CD1c-positive myeloid dendritic cell (primary cell): ENCODE data around the gene MRPS24.
"Not testable (repeated sequence)": the region's sequence is repeated elsewhere in the genome, so short reads cannot be mapped to it uniquely, and the experiment has no call there.

Experiments
- DNase-seq: peaks from one replicate; pipeline ENCODE4 v3.0.0-alpha.2; 2016; ENCODE audit errors: extremely low spot score

Gene MRPS24

DNA sequence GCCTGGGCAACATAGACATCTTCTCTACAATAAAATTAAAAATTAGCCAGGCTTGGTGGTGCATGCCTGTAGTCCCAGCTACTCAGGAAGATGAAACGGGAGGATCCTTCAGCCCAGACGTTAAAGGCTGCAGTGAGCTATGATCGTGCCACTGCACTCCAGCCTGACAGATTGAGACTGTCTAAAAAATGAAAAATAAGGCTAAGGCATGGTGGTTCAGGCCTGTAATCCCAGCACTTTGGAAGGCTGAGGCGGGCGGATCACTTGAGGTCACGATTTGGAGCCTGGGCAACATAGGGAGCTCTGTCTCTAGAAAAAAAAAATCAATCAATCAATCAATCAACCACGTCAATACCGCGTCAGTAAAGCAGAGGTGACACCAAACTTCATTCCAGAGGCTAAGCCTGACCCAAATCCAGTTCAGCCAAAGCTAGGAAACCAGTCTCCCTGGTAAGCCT lies 31.1 kb downstream of the MRPS24 start:
- no peak for DNase-seq

DNA sequence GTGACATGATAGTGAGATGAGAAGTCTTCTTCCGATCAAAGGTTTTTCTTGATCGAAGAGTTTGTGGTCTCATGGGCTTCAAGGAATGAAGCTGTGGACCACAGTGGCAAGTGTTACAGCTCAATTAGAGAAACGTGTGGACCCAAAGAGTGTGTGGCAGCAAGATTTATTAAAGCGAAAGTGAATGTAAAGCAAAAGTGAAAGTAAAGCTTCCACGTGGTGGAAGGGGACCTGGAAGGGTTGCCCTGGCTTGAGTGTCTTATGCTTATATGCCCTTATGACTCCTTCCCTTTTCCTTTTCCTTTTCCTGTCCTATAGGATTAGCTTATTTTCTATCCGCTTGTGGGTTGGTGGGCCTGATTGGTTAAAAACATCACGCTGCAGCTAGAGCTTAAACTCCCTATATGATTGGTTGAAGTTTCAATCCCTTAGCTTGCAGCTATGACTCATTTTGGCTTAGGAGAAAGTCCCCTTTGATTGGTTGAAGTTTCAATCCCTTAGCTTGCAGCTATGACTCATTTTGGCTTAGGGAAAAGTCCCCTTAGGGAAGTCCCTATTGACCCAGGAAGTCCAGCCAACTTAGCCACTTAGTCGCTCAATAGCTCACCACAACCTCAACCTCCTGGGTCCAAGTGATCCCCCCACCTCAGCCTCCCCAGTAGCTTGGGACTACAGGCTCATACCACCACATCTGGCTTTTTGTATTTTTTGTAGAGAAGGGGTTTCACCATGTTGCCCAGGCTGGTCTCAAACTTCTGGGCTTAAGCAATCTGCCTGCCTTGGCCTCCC lies 34.7 kb downstream of the MRPS24 start:
- DNase-seq: peak; percentile 61

DNA sequence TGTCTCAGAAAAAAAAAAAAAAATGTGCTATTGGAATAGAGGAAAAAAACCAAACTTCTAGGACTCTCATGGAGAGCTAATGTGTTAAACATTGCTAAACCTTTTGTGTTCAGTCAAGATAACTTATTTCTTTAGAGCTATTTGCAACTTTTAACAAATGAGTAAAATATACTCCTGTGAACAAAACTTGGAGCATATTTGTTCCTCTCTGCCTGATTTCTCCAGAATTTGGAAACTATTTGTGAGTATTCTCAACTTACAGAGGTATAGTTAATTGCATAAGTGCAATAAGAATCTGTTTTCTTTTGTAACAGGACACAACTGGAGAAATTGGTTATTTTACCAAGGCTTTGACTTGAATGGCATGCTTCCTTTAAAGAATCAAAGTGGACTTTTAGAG lies 38.4 kb downstream of the MRPS24 start:
- DNase-seq: not testable (repeated sequence)

DNA sequence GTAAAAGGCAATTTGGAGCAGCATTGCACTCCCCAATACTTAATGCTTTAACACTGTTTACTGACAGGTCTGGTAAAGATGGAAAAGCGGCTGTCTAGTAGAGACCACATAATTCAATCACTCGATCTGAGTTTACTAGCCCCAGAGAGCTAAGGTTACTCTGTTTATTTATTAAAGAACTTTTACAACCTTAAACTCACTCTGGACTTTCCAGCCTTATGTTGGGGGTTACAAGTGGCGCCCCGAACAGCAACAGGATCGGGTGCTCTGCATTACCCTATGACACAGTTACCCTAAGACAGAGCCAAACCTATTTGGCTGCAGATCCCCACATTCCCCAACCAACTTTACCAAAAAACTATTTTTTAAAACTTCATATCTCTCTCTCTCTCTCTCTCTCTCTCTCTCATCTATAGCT lies 43.9 kb downstream of the MRPS24 start:
- DNase-seq: no peak

DNA sequence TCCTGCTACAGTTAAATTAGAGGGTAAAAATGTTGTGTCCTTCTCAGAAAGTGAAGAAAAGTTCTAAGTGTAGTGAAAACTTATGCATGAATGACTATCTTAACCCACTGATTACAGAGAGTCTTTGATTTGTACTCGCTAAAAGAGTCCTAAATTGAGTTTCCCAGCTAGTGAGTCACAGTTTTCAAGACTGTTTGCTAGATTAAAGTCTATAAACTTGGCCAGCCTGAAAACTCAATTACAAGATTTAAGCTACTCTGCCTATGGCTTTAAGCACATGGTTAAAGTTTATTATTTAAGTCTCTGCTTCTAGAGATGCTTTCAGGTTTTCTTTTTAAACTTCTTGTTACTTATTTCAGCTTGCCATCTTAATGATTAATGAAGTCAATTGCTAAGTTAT lies 44.4 kb downstream of the MRPS24 start:
- DNase-seq: no peak

DNA sequence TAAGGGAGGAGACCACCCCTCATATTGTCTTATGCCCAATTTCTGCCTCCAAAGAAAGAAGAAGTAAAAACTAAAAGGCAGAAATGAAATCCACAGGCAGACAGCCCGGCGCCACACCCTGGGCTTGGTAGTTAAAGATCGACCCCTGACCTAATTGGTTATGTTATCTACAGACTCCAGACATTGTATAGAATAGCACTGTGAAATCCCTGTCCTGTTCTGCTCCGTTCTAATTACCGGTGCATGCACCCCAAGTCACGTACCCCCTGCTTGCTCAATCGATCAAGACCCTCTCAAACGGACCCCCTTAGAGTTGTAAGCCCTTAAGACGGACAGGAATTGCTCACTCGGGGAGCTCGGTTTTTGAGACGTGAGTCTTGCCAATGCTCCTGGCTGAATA lies 44.8 kb downstream of the MRPS24 start:
- not testable (repeated sequence) for DNase-seq

DNA sequence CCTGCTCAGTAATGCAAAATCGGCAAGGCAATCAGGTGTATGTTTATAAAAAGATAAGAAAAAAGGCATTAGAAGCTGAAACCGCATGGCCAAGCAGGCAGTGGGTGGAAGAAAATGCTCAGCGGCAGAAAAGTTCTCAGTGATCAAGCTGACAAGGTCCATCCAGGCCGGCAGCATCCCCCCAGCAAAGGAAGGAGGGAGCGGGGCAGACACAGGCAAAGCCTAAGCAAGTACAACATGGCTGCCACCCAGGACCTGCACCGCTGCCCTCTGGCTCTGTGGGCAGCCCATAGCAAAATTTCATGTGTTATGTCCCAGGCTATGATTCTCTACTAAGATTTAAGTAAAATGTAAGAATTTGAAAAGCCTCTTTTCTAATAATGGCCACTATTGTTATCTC lies 45.4 kb downstream of the MRPS24 start:
- no peak for DNase-seq

DNA sequence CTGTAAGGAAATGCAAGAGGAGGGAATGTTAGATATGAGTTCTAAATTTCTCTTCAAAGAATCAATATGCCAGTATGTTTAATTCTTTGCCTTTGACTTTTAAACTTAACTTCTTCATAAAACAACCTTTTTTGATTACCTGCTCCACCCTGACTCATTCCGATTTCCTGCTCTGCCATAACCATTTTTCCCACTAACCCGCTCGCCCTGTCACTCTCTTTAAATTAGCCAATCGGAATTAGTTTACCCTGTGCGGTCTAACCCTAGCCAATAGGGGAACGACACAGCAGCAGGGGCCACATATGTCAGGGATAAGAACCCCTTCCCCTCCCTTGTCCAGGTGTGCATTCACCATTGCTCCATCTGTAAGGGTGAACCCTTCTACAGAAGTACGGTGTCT lies 45.9 kb downstream of the MRPS24 start:
- not testable (repeated sequence) for DNase-seq
